Stimulated activated CD4-positive, alpha-beta T cell treated with anti-CD3 and anti-CD28 coated beads, Interleukin-1b, Interleukin-23, amount 100 ng/mL, for 4 hours (primary cell): ENCODE measurements around the gene AGTPBP1.
"Not testable (repeated sequence)": the region's sequence is repeated elsewhere in the genome, so short reads cannot be mapped to it uniquely, and the experiment has no call there.

Source experiments
- DNase-seq, 2 donors: peaks; one replicate each; pipeline ENCODE4 v3.0.0-alpha.2; 2020; ENCODE audit warnings: low read depth in 2 of 2

AGTPBP1 gene

DNA sequence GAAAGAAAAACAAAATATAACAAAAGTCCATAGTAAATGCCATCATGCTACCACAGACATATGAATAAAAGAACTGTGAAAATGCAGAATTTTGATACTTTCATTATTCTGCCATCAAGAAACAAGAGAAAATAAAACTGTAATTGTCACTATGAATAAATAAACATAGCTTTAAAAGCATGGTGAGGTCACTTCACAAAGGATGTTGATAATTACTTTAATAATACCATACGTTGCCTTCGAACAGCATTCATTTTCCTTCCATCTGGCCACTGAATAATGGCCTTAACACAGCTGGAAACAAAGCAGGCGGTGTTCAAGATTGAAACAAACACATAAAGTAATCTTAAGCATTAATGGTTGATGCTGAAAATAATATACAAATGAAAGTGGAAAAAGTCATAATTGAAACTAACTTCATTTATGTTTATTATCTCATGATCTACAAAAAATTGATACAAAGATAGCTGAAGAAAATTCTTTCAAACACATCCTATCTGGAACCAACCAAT lies 102.0 kb downstream of the AGTPBP1 start:
- DNase-seq: no peak

DNA sequence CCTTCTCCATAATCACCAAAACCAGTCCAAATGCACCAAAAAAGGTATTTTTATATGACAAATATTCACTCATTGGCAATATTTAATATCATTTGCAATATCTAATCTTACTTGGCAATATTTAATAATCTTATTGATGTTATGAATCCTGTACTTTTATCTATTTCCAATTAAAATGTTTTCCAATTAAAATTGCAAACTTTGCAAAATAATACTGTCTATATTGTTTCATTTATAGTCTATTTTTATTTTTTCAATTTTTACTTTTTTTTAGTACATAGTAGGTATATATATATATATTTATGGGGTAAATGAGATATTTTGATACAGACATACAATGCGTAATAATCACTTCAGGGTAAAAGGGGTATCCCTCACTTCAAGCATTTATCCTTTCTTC lies 109.9 kb downstream of the AGTPBP1 start:
- DNase-seq: no peak

DNA sequence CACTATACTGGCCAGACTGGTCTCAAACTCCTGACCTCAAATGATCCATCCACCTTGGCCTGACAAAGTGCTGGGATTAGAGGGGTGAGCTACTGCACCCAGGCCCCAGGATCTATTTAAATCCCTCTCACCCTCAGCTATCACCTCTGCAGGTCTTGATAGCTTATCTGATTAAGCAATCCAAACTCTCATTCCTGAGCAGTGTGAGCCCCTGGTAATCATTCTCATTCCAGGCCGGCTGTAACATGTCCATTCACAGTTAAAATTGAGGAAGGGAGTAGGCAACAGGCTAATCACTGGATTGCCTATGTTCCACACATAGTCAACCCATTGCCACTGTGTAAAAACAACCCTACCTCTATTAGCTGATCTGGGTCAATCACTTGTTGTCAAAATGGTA lies 111.1 kb downstream of the AGTPBP1 start:
- DNase-seq: no peak

DNA sequence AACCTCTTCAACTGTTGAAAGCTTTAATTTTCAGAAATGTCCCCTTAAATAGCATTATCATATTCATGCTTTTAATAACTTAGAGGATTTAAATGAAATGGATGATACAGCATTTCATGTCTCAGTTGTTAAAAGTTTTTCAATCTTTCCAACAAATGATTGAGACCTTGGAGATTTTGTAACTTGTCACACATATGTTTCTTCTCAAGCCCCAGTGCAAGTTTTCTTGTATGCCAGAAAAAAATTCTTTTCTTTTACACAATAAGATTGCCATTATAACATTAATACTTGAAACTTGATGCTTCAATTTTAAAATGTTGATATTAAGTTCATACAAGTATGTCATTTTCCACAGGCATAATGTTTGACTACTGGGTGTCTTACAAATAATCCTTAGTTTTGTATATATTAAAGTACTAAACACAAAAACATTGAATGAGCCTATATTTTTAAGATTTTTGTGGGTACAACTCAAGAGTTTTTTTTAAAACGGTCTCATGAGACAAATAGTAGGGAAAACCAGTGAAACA lies 124.5 kb downstream of the AGTPBP1 start:
- DNase-seq: no peak

DNA sequence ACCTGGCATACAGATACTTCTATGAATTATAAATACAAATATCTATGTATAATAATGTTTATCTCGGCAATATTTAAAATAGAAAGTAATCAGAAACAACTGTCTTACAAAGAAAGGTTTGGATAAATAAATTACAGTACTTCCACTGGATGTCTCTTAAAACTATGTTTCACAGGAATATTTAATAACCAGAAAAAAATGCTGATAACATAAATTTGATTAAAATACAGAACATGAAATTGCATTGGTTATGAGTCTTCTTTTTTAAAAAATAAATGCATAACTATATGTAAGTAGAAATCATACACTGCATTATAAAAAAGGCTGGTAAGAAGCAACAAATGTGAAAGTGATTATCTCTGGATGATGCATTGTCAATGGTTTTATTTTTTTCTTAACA lies 126.0 kb downstream of the AGTPBP1 start:
- DNase-seq: no peak

DNA sequence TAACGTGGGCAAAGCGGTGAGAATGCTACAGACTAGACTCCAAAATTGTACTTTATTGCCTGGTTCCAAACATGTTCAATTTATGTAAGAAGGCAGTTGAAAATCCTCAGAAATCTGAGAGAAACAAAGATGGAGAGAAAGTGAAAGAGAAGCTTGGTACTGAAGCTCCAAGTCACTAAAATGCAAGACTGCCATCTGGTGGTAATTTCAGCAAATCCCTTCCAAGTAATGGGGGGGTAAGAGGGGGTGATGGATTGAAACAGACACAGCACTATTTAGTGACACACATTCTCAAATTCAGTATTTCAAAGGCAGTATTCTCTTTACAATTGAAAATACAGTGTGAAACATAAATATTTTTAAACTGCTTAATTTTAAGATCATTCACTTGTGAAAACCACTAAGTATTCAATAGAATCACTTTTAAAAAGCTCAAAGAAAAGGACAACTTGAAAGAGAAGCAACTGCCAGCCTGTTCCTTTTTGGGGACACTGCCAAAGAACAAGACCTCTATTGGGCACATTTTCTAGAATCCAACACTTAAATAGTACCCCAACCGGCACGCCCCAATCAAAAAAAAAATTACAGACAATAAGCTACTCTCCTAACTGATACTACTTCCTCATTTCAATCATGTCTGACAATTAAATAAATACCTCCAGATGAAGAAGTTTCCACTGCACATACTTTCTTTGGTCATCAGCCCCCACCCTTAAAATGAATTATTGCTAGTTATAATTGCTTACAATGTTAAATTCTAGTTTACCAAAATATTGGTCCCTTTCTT lies 131.5 kb downstream of the AGTPBP1 start:
- peak in 1 of 2 donors; percentile 31 for DNase-seq

DNA sequence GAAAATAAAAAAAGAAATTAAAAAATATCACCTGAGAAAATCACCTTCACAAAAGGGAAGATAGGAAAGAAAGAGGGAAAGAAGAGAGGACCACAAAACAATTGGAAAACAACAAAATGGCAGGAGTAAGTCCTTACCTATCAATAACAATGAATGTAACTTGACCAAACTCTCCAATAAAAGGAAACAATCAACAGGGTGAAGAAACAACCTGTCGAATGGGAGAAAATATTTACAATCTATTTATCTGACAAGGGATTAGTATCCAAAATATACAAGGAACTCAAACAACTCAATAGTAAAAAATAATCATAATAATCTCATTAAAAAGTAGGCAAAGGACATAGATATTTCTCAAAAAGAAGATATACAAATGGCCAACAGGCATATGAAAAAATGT lies 135.8 kb downstream of the AGTPBP1 start:
- no peak for DNase-seq

DNA sequence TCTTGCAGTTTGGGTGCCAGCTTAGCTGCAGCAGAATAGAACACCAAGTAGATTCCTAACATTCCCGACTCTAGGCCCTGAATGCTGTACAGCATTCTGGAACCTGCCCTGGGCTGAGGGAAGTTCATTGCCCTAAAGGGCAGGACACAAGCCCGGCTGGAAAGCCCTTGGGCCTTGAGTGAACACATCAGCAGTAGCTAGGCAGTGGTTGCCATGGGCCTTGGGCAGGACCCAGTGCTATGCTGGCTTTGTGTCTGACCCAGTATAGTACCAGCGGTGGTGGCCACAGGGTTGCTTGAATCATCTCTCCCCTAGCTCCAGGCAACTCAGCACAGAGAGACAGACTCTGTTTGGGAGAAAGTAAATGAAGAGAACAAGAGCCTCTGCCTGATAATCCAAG lies 137.8 kb downstream of the AGTPBP1 start:
- DNase-seq: no peak

DNA sequence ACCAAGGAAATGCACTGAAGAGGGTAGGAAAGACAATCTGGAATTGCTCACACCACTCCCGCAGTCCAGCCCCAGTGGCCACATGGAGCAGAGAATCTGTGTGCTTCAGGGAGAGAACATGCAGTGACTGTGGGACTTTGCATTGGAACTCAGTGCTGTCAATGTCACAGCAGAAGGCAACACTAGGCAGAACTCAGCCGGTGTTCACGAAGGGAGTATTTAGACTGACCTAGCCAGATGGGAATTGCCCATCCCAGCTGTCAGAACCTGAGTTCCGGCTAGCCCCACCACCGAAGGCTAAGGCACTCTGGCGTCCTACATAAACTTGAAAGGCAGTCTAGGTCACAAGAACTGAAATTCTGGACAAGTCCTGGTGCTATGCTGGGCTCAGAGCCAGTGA lies 139.0 kb downstream of the AGTPBP1 start:
- DNase-seq: no peak

DNA sequence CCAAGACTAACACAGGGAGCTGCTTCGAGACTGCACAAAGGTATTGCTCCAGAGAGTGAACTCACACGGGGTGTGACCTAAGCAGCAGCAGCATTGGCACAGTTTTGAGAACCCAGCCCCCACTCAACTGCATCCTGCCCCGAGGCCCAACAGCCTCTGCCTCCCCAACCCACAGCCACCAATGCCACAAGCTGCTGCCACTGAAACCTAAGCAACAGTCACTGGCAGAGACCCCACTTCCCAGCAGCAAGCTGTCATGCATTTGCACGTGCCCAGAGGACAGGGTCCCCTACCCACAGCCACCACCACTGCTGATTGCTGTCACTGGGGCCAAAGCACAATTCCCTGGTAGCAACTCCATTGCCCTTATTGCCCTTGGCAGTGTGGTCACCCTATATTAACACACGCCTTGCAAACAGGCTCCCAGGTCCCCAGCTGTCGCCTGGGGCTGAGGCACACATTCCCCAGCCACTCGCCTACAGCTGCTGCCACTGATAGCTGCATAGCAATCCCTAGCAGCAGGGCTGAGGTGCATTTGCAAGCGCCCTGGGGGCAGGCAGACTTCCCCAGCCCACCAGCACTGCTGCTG lies 141.0 kb downstream of the AGTPBP1 start:
- no peak for DNase-seq

DNA sequence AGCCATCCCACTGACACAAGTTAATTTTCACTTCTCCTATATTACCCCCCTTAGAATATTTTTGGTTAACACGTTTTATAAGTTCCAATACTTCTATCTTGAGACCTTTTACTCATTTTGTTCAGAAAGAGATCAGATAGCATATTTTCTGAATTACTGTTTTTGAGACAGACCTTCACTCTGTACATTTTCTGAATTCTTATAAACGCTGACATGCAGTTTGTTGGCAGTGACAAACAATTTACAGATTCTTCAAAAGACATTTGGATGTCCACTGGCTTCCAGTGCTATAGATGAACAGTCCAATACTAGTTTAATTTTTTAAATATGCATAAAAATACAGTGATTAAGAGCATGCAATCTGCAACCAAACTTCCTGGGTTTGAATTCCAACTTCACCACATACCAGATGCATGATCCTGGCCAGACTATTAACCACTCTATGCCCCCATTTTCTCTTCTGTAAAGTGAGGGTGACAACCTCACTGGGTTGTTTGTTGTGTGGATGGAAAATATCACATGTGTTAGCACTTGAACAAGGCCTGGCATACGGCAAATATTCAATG lies 142.1 kb downstream of the AGTPBP1 start:
- no peak for DNase-seq

DNA sequence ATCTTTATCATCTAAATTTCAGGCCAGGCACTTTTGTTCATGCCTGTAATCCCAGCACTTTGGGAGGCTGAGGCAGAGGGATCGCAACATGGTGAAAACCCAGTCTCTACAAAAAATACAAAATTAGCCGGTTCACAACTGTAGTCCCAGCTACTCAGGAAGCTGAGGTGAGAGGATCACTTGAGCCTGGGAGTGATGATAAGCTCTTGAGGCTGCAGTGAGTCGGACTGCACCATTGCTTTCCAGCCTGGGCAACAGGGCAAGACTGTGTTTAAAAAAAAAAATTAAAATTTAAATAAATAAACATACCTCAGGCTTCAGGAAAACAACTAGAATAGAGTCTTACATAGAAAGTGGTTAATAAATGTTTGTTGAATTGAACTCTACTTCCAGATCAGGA lies 147.4 kb downstream of the AGTPBP1 start:
- DNase-seq: no peak

DNA sequence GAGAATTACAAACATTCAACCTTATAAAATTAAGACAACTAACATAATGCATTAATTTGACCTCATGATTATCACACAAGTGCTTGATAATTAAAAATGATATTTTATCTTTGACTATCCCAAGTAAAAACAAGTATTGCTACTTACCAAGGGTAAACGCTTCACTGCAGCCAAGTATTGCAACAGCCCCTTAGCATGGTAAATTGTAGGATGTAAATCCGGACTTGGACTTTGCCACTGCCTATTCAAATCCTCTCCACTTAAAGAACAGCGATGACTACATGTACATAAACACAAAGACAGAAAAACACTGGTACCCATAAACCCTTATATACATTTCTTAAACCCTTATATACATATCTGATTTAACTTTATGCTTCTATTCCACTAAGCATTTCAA lies 155.1 kb downstream of the AGTPBP1 start:
- DNase-seq: no peak

DNA sequence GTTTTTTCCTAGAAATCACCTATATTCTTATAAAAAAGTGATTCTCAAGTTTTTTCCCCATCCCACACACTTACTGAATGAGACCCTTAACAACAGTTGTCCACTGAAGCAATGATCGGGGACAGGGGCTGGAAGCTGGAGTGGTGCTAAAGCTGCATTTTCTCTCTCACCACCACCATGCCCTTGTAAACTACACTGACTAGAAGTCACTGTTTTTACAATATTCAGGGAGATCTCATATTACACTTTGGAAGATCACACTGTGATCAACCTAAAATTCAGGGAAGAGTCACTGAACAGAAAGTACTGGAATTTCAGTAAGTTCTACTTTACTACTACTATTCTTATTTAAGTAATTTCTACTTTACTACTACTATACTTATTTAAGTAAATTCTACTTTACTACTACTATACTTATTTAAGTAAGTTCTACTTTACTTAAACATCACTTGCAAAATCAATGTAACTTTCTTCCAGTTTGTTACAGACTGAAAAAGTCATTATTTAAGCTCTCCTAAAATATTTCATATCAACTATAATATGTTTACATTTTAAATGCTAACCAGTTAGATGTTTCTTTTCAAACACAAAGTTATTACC lies 164.3 kb downstream of the AGTPBP1 start:
- no peak for DNase-seq

DNA sequence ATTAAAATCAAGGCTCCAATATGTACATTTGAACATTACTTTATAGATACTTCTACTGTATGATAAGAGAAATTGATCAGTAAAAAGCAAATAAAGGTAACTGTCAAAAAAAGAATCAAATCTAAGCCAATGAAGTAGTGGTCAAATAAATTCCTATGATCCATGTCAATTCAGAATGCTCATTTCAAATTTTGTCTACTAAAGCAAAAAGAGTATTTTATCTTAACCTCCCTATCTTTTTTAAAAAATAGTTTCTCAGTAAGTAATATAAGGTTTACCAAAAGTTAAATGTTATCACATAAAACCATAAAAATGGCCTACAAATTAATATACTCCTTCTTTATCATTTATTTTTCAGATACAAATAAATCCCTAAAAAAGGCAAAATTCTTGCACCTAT lies 165.9 kb downstream of the AGTPBP1 start:
- DNase-seq: no peak

DNA sequence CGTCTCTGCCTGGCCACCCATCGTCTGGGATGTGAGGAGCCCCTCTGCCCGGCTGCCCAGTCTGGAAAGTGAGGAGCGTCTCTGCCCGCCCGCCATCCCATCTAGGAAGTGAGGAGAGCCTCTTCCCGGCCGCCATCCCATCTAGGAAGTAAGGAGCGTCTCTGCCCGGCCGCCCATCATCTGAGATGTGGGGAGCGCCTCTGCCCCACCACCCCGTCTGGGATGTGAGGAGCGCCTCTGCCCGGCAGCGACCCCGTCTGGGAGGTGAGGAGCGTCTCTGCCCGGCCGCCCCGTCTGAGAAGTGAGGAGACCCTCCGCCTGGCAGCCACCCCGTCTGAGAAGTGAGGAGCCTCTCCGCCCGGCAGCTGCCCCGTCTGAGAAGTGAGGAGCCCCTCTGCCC lies 168.2 kb downstream of the AGTPBP1 start:
- DNase-seq: not testable (repeated sequence)

DNA sequence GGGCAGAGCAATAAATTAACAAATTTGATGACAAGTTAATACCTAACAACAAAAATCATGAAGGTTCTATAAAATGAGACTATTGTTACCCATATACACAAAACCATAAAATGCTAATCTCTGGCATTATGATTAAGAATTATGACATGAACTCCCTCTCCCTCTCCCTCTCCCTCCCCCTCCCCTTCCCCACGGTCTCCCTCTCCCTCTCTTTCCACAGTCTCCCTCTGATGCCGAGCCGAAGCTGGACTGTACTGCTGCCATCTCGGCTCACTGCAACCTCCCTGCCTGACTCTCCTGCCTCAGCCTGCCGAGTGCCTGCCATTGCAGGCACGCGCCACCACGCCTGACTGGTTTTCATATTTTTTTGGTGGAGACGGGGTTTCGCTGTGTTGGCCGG lies 168.8 kb downstream of the AGTPBP1 start:
- DNase-seq: not testable (repeated sequence)

DNA sequence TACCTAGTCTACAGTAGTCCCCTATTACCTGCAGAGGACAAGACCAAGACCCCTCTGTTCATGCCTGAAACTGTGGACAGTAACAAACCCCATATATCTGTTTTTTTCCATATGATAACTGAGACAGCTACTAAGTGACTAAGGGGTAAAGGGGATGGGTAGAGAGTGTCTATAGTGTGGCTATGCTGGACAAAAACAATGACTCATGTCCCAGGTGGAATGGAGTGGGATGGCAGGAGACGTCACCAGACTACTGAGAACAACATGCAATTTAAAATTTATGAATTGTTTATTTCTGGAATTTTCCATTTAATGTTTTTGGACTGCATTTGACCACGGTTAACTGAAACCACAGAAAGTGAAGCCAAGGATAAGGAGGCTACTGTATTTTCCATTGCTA lies 171.8 kb downstream of the AGTPBP1 start:
- no peak for DNase-seq

DNA sequence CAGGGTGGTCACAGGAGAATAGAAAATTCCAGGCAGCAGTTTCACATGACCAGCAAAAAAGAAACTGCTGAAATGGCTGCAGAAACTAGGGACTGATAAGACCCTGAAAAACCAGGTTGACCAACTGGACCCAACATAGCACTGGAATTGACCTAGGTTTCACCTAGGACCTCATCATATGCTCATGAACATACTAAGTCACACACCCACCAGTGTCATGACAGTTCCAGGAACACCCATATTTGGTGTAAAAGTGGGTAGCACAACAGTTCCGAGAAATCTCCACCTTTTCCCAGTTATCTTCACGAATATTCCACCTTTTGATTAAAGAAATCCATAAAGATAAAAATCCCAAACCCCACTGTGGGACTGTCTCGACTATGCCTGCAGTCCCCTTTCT lies 182.2 kb downstream of the AGTPBP1 start:
- DNase-seq: no peak

DNA sequence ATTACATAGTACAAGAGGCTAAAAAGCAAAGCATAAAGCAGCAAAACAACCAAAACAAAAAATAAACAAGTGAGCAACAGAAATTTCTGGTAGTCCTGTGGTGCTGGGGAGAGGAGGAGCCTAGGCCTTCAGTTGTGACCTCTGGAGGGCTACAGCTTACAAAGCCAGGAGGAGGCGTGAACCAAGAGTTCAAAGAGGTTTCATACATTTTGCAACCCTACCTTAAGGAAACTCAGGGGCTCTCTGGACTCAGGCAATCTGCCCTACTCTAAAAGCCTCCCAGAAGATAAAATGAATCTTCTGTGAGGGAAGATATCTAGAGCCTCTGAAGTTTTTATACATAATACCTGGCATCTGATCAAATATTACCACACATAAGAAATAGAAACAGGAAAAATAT lies 187.4 kb downstream of the AGTPBP1 start:
- no peak for DNase-seq

DNA sequence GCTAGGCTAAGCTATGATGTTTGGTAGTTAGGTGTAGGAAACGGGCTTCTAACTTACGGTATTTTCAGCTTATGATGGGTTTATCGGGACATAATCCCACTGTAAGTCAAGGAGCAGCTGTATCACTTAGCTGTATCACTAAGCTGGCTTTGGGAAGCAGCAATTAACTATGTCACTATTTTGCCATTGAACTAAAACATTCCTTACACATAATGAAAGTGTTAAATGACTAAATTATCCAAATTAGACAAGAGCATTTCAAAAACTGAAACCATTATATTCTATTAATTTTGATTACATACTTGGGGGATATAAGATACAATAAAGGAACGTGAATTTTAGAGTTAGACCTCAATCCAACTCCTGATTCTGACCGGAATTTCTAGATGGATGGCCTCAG lies 188.3 kb downstream of the AGTPBP1 start:
- no peak for DNase-seq

DNA sequence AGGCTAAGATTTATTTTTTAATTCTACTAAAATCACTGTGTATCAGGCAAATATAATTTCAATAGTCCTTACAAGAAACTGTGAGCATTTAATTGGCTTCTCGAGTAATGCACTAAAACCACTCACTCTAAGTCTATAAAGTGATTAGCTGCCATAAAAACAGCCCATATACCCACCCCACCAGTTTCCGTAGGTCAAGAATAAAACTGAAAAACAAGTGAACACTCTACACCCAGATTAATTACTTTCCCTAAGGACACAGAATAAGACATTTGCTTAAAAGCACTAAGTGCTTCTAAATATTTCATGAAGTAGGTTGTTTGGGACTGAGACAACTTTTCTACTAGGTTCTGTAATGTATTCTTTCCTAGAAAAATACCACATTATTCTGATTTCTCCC lies 194.2 kb downstream of the AGTPBP1 start:
- no peak for DNase-seq

DNA sequence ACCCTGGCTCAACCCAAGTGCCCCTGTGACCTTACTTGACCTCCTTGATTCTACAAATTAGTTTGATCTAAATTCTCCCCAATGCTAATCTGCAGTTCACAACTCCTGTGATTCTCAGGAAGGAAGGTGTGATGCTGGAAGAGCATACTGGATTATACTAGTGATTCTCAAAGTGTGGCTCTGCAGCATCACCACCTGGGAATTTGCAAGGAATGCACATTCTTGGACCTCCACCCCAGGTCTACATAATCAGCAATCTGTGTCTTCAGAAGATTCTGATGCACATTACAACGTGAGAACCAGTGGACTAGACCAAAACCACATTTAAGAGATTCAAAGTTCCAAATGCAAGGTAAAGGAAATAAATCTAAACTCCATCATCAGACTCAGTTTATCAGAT lies 198.6 kb downstream of the AGTPBP1 start:
- DNase-seq: no peak
